Inferior parietal cortex (tissue), 1 donor: Measurements from ENCODE around the gene APAF1.

Experiments
- DNase-seq: peaks from one replicate; pipeline ENCODE4 v3.0.0-alpha.2; 2016; ENCODE audit errors: extremely low spot score

The APAF1 gene

DNA sequence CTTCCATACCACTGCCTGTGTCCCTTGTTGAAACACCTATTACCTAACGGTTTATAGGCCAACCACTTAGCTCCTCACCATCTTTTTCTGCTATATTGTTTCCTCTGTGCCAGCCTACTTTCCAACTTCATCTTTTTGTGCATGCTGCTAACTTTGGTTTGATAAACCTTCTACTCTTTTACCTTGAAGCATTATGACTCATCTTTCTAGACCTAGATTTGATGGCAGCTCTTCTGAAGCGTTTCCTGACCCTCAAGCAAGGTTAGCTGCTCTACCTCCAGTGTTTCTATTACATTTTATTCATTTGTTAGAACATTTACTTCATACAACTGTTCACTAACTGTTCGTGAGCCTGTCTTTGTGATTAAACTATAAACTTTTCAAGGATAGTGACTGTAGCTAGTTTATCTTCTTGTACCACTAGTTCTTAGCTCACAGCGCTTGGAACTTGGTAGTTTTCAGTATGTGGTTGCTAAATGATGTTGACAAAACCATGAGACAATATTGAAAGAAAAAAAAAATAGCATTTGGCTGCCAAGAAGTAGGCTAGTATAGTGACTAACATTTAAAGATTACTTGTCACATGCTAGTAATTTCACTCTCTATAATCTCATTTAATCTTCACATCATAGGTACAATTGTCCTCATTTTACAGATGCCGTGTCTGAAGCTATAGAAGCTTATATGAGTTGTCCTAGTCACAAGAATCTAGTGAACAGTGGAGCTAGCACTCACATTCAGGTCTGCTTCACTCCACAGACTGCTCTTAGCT is 79.5 kb downstream of the APAF1 start:
- DNase-seq = no peak

DNA sequence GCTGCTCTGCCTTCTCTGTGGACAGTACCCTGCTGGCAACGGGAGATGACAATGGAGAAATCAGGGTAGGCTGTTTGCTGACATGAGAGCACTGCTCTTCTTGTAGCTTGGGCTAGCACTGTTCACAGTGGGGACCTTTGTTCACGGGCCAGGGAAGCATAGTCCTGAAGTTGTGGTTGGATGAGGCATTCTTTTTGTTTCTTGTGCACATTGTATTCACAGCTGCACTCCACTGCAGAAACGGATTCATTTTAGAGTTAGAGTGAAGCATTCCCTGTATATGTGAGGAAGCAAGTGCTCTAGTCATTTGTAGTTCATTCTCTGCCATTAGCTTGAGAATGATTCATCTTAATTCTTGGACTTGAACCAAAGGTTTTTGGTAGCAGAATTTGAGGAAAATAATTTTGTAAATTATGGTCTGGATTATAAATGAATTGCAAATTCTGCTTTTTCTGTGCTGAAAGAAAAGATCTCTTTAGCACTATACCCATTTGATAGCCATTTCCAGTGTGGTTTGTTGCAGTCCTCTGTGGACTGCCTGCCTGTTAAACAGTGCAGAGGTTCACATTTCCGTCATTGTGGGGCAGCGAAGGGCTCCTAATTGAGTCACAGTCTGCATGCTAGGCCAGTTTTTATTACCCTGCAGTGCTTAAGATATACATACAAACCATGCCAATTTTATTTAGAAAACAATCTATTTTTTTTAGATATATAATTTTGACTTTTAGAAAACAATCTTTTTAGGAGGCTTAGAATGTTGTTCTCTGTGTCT is 80.6 kb downstream of the APAF1 start:
- DNase-seq = peak; percentile 81

DNA sequence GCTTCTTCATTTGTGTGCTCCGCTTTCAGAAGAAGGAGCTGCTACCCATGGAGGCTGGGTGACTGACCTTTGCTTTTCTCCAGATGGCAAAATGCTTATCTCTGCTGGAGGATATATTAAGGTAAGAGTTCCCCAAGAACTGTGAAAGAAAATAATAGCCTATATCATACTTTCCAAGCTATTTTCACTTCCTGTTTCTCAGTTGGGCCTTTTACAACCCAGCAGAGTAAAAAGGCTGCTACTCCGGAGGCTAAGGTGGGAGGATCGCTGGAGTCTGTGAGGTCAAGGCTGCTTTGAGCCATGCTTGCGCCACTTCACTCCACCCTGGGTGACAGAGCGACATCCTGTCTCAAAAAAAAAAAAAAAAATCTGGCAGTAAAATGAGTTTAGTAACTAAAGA is 82.1 kb downstream of the APAF1 start:
- no peak for DNase-seq

DNA sequence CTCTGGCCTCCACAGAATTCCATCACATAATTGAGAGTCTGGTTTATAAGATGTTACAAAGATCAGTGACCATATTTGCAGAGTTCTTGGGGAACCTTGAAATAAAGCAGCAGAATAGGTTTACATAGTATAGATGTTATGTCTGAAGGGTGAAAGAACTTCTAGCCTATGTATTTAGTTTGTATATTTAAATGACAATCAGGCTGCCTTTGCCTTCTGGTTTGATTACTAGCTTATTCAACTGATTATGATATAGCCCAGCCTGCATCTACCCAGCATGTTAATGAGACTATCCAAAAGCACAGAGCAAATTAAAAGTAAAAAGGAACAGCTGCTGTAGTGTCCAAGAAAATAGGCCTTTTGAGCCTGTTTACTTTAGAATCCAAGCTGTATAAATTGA is 85.3 kb downstream of the APAF1 start:
- no peak for DNase-seq

DNA sequence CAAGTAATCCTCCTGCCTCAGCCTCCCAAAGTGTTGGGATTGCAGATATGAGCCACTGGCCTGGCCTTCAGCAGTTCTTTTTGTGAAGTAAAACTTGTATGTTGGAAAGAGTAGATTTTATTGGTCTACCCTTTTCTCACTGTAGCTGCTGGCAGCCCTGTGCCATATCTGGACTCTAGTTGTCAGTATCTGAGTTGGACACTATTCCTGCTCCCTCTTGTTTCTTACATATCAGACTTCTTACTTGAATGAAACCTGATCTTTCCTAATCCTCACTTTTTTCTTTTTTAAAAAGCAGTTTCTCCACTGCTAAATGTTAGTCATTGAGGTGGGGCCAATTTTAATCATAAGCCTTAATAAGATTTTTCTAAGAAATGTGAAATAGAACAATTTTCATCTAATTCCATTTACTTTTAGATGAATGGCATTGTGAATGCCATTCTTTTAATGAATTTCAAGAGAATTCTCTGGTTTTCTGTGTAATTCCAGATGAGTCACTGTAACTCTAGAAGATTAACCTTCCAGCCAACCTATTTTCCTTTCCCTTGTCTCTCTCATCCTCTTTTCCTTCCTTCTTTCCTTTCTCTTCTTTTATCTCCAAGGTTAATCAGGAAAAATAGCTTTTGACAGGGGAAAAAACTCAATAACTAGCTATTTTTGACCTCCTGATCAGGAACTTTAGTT is 88.7 kb downstream of the APAF1 start:
- no peak for DNase-seq

DNA sequence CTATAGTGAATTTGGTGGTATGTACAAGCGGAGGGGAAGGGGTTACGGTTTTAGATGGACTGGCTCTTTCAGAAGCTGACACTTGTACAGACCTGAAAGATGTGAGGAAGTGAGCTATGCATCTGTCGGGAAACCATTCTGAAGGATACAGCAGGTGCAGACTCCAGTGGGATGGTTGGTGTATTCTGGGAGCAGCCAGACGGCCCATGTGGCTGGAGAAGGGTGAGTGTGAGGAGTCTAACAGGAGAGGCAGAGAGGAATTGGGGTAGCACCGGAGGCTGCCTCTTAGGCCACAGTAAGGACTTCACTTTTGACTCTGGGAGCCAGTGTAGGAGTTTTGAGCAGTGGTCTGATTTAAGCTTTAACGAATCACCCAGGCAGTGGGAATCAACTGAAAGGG is 90.7 kb downstream of the APAF1 start:
- DNase-seq = no peak

DNA sequence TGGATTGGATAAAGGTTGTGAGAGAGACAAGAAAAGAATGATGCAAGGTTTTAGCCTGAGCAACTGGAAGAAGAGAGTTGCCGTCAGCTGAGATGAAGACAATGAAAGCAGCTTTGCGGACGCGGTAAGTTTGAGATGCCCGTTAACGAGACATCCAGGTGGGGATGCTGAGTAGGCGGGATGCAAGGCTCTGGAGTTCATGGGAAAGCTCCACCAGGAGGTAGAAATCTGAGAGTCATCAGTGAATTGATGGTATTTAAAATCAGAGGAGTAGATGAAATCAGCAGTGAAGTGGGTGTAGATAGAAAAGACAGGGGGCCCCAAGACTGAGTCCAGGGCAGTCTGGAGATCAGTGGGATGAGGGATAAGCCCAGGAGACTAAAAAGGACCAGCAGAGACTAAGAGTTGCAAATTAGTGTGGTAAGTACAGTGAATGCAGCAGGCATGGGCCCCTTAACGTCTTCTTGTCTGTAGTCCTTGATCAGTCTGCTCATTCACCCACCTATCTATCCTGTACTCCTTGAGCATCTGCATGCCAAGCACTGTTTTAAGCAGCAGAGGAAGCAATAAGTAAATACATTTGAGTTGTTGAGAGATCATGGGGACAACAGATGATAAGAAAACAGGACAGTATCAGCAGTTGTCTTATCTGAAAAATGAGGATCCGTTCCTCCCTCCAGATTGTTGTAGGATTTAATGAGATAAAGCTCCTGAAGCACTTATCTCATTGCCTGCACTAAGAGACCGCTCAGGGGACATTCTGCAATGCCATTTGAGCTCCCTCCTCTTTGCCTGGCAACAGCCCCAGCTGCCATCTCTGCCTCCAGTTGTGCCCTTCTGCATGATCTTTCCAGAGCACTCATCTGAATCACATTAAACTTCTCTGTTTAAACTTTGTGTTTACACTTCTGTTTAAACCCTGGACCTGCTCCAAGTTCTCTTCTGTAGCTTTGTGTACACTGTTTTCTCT is 91.5 kb downstream of the APAF1 start:
- no peak for DNase-seq

GRCh38 chr12:98737322-98737712 is 92.2 kb downstream of the APAF1 start:
- no peak for DNase-seq

DNA sequence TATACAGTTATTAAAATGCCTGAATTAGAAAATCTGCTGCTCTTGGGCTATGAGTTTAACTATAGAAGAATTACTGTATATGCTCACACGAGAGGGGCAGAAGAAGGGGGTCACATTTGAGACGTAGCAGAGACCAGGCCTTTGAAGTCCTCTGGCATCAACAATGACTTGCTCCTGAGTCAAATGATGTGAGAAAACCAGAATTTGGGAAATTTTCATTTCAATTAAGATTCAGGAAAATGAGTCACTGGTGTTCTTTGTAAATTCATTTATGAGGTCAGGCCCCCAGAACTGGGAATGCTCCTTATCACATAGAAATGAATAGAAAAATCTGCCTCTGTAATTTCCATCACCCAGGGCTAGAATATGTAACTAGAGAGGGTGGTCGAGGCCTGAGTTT is 92.9 kb downstream of the APAF1 start:
- DNase-seq = no peak

GRCh38 chr12:98738539-98738938 is 93.4 kb downstream of the APAF1 start:
- DNase-seq = no peak

DNA sequence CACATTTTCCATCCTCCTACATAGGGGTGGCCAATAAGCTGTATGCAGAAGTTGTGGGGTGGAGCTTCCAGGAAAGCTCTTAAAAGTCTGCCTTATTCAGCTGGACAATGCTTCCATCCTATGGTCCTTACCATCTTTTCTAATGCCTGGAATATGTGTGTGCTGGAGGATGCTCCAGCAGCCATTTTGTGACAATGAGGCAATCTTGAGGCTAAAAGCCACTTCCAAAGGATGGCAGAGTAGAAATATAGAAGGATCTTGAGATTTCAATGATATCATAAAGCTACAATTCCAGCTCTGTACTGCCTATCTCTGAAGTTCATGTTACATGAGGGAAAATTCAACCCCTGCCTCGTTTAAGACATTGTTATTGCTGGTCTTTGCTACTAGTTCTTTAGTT is 95.7 kb downstream of the APAF1 start:
- no peak for DNase-seq

DNA sequence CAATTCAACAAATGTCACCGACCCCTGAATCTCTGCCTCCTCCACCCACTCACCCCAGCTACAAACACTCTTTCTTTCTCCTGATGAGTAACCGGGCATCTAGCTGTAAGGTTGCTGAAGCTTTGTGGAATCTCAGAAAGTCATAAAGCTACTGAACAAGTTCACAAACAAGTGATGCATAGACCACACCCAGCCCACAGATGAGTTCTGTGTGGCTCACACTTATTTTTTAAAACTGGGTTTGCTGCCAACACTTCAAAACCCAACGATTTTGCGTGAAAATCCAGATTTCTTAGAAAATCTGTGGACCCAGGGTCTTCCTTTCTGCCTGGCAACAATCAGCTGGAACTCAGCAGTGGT is 96.1 kb downstream of the APAF1 start:
- DNase-seq = no peak

DNA sequence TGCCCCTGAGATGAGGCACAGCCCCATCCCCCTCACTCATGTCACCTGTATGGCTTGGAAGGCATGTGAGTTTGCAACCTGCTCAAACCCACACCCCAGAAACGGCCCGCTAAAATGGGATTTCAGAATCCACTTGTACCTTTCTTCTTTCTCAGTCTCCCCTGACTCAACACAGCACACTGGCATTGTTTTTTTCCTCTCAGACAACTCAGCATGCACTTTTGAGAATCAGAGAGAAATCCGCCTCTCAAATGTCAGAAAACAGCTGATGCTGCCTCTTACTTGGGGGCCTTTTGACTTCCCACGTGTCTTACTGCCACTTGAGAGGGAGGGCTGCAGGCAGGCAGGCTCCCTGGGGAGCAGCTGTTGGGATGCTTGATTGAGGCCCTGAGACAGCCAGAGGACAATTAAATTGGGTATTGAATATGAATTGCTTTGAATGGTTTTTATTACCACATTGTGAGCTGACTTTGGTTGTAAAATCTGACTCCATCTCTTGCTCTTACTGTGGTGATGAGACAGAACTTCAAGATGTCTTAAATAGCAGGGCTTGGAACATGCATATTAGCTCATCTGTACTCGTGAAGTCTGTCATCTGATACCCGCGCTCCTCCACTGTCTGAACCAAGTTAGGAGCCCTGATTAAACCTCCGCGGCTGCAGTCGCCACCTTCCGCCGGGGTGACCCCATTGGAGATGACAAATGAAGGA is 96.6 kb downstream of the APAF1 start:
- no peak for DNase-seq

GRCh38 chr12:98743362-98743953 is 98.4 kb downstream of the APAF1 start:
- DNase-seq = no peak

DNA sequence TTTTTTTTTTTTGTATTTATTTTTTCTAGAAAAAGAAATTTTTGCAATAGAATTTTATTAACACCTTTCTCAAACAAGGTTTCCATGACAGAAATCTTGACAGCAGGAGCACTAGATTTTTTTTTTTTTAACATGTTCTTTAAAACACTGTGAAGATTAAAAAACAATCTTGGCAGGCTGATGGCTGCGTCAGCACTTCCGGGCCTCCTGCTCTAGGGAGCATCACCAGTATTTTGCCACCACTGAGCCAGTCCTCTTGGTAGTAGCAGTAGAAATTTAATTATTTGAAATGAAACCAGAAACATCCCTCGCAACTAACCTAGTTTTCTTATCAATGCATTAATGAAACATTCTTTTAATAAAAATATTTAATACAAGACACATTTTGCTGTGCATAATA is 99.6 kb downstream of the APAF1 start:
- no peak for DNase-seq

GRCh38 chr12:98745578-98746391 is 100.7 kb downstream of the APAF1 start:
- DNase-seq = no peak

GRCh38 chr12:98748463-98748862 is 103.4 kb downstream of the APAF1 start:
- DNase-seq = no peak

- peak; percentile 72 for DNase-seq
Observed at GRCh38 chr12:98750511-98750910, 105.4 kb downstream of the APAF1 start.

GRCh38 chr12:98751580-98752115 is 106.6 kb downstream of the APAF1 start:
- DNase-seq = no peak
